GM12801 (cell line): ENCODE data around the gene LLCFC1.

ENCODE experiments used
- TF ChIP-seq, protein P1 (sequence below): IDR thresholded peaks from one replicate; pipeline ENCODE4 v1.5.1; 2011; ENCODE audit warnings: control low read depth; ENCODE audit not compliant: insufficient read length; ENCODE audit errors: extremely low read depth

The LLCFC1 gene

GRCh38 chr7:142933624-142934023 lies 5.7 kb upstream of the LLCFC1 start, which contains the start of gene TRPV5:
TSS of gene TRPV5 (minus strand) at chr7:142933746. CDS start at chr7:142933459, 287 bp downstream.
- TF ChIP-seq, protein P1, sequence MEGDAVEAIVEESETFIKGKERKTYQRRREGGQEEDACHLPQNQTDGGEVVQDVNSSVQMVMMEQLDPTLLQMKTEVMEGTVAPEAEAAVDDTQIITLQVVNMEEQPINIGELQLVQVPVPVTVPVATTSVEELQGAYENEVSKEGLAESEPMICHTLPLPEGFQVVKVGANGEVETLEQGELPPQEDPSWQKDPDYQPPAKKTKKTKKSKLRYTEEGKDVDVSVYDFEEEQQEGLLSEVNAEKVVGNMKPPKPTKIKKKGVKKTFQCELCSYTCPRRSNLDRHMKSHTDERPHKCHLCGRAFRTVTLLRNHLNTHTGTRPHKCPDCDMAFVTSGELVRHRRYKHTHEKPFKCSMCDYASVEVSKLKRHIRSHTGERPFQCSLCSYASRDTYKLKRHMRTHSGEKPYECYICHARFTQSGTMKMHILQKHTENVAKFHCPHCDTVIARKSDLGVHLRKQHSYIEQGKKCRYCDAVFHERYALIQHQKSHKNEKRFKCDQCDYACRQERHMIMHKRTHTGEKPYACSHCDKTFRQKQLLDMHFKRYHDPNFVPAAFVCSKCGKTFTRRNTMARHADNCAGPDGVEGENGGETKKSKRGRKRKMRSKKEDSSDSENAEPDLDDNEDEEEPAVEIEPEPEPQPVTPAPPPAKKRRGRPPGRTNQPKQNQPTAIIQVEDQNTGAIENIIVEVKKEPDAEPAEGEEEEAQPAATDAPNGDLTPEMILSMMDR = no peak

DNA sequence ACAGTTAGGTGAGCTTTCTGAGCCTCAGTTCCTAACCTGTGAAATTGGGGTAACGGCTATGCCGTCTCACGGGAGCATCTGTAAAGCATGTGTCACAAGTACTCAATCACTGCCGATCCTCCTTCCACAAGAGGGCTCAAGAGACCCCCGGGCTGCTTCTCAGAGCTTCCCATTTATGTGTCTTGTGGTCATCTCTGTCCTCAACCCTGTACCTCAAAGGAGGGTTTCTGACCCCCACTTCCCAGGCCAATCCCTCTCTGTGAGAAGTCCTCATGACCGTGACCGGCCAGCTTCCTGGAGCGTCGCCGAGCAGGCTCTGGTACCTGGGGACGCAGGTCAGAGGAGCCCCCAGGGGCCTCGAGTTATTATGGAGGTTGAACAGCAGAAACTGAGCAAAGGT lies 5.2 kb upstream of the LLCFC1 start:
- TF ChIP-seq, protein P1 = no peak

DNA sequence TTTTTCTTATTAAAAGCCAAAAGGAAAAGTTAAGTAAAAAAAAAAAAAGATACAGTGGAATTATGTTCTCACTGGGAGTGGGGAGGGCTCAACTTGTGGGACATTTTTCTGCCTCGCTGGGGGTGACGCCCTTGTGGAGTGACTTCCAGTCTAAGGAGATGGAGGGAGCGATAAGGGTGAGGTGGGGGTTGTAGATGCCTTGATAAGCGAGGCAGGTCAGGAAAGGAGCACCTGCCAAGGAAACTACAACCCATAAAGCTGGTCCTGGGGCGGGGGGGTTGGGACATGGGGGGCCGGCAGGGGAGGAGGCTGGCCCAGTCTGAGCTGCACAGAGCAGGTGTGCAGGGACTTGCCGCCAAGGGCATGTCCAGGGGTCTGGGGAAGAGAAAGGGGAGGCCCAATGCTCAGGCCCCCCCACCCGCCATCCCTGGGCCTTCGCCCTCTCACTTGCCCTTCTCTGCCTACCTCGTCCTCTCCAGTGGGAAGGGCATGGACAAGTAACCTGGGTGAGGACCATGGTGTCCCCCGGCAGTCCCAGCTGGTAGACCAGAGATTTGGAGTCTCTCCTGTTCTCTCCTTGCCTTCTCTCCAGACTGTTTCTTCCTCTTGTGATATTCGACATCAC lies 3.2 kb upstream of the LLCFC1 start:
- TF ChIP-seq, protein P1 = no peak

DNA sequence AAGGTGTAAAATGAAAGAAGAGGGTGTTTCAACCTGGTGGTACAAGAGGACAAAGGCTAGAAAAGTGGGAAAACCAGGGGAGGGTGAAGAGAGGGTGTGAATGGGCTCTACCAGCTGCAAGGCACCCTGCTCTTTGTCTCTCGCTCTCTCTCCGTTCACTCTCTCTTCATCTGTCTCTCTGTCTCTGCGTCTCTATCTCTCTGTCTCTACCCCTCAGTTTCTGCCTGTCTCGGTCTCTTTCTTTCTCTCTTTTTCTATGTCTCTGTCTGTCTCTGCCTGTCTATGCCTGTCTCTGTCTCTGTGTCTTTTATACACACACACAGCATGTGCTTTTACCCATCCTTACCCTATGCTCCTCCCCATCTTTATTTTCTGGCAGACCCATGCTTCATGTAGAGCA lies 673 bp upstream of the LLCFC1 start:
- TF ChIP-seq, protein P1 = no peak

GRCh38 chr7:142940966-142941535 lies 1.8 kb downstream of the LLCFC1 start:
- TF ChIP-seq, protein P1 = no peak

DNA sequence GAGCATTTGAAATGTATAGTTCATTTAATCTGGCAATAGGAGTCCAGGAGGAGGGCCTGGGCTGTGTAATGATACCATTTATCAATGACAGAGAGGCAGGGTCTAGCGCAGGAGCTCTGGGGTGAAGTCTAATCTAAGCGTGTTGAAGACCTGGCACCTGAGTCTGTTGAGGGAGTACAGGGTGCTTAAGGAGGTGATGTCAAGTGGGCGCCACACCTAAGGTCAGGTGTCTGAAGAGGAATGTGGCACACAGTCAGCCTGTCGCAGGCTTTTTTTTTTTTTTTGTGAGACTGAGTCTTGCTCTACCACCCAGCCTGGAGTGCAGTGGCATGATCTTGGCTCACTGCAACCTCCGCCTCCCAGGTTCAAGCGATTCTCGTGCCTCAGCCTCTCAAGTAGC lies 2.3 kb downstream of the LLCFC1 start:
- TF ChIP-seq, protein P1 = no peak

GRCh38 chr7:142942746-142943145 lies 3.5 kb downstream of the LLCFC1 start:
- TF ChIP-seq, protein P1 = no peak
